GM19035 (cell line): Measurements from ENCODE around the gene NT5C3A.

Experiments used
- ATAC-seq: cut with Tn5 transposase; IDR thresholded peaks from one replicate; pipeline ENCODE4 v1.9.1; 2021; ENCODE audit not compliant: unreplicated experiment

NT5C3A gene

GRCh38 chr7:33075818-33076518 is 13.4 kb upstream of the NT5C3A start:
- ATAC-seq: no peak

GRCh38 chr7:33073243-33073642 is 10.7 kb upstream of the NT5C3A start:
- no peak for ATAC-seq

GRCh38 chr7:33072471-33072870 is 9.9 kb upstream of the NT5C3A start:
- no peak for ATAC-seq

GRCh38 chr7:33070831-33071230 is 8.3 kb upstream of the NT5C3A start:
- no peak for ATAC-seq

GRCh38 chr7:33070277-33070676 is 7.7 kb upstream of the NT5C3A start:
- no peak for ATAC-seq

GRCh38 chr7:33067921-33068320 is 5.3 kb upstream of the NT5C3A start:
- ATAC-seq: no peak

GRCh38 chr7:33066771-33067170 is 4.2 kb upstream of the NT5C3A start:
- ATAC-seq: no peak

- no peak for ATAC-seq
Measured at GRCh38 chr7:33065981-33066380, 3.4 kb upstream of the NT5C3A start.

GRCh38 chr7:33062782-33063443 is 337 bp upstream of the NT5C3A start:
- peak; percentile 94 for ATAC-seq

- ATAC-seq: no peak
Measured at GRCh38 chr7:33061282-33061937, 1.2 kb downstream of the NT5C3A start.

- no peak for ATAC-seq
Measured at GRCh38 chr7:33059635-33060034, 2.9 kb downstream of the NT5C3A start.

GRCh38 chr7:33055158-33055557 is 7.4 kb downstream of the NT5C3A start:
- ATAC-seq: no peak

GRCh38 chr7:33054261-33054964 is 8.2 kb downstream of the NT5C3A start:
- ATAC-seq: peak; percentile 38

GRCh38 chr7:33053721-33054120 is 8.9 kb downstream of the NT5C3A start:
- ATAC-seq: no peak

- ATAC-seq: no peak
Measured at GRCh38 chr7:33050535-33051318, 11.8 kb downstream of the NT5C3A start.

- no peak for ATAC-seq
Measured at GRCh38 chr7:33048704-33049103, 13.9 kb downstream of the NT5C3A start.

- no peak for ATAC-seq
Measured at GRCh38 chr7:33048257-33048656, 14.3 kb downstream of the NT5C3A start.

GRCh38 chr7:33044986-33045385 is 17.6 kb downstream of the NT5C3A start:
- peak; percentile 39 for ATAC-seq

GRCh38 chr7:33044401-33044718 is 18.2 kb downstream of the NT5C3A start:
- no peak for ATAC-seq

GRCh38 chr7:33043501-33044400 is 18.8 kb downstream of the NT5C3A start:
- no peak for ATAC-seq
